Measurements from ENCODE around the gene IQCM.
"Not testable (repeated sequence)": the region's sequence is repeated elsewhere in the genome, so short reads cannot be mapped to it uniquely, and the experiment has no call there.

Gene IQCM

DNA sequence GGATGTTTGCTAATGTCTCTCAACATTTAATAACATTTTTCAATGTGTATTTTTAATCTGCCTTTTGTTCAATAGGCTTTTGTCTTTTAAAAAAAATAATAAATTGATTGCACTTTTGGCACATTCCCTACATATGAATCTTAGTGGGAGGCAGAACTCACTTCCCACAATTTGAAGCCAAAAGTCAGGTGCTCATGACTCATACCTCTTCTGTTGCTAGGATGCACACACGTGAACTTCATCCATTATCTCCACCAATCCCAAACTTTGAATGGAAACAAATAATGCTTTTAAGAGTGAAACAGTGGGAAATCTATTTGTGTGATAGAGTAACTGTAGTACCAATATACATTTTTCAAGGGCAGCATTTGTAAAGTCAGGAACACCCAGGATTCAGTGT is 260.5 kb downstream of the IQCM start:
- no peak for DNase-seq

GRCh38 chr4:149553959-149554520 is 261.6 kb downstream of the IQCM start:
- no peak for DNase-seq

GRCh38 chr4:149552601-149553000 is 263.0 kb downstream of the IQCM start:
- no peak for DNase-seq

GRCh38 chr4:149549911-149550310 is 265.7 kb downstream of the IQCM start:
- DNase-seq, result no peak

DNA sequence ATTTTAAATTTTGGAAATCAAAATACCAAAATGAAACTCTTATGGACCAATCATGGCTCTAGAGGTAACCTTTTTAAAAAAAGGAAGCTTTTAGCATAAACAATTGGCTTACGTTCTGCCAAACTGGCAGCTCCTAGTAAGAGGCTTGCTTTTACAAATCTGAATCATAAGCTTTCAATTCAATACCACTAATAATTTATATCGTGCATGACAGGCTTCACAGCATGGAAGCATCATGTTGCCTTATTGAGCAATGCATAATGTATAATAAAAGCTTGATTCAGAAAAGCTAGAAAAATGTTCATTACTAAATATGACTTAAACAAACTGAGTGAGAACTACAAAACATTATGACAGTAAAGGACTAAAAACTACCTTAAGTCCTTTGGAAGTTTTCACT is 280.9 kb downstream of the IQCM start:
- no peak for DNase-seq

- no peak for DNase-seq
Observed at GRCh38 chr4:149531861-149532260, 283.8 kb downstream of the IQCM start.

GRCh38 chr4:149523039-149523438 is 292.6 kb downstream of the IQCM start:
- no peak for DNase-seq

- no peak for DNase-seq
Observed at GRCh38 chr4:149521611-149522425, 293.8 kb downstream of the IQCM start.

- no peak for DNase-seq
Observed at GRCh38 chr4:149518471-149518870, 297.2 kb downstream of the IQCM start.

DNA sequence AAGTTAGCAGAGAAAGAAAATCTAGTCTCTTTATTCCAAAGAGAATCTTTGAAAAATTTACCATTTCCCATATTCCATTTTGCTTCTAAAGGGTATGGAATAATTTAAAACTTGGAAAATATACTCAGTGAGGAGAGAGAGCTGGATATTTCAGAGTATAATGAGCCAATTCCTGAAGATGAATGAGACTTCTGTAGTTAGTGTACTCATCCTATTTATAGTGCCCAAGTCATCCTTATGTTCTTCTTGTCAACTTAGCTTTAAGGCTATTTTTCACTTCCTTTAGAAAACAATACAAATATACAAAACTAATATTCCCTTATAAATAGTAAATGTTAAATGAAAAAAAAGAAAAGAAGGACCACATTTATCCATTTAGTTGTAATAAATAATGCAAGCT is 302.6 kb downstream of the IQCM start:
- no peak for DNase-seq

DNA sequence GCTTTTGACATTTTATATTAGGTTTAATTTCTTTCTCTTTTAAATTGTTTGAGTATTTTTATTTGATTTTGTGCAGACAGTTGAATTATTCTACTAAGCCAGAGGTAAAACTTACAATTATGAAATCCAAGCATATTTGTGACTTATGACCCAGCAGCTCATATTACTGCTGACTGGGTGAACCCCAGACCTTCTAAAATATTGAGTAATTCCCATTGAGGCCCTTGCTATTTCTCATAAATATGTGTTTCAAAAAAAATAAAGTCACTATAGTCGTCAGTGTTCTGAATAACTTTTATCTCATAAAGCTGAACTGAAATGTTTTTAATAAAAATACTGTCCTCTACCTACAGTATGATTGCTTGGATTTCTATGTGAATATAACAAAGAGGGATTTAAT is 303.1 kb downstream of the IQCM start:
- no peak for DNase-seq

DNA sequence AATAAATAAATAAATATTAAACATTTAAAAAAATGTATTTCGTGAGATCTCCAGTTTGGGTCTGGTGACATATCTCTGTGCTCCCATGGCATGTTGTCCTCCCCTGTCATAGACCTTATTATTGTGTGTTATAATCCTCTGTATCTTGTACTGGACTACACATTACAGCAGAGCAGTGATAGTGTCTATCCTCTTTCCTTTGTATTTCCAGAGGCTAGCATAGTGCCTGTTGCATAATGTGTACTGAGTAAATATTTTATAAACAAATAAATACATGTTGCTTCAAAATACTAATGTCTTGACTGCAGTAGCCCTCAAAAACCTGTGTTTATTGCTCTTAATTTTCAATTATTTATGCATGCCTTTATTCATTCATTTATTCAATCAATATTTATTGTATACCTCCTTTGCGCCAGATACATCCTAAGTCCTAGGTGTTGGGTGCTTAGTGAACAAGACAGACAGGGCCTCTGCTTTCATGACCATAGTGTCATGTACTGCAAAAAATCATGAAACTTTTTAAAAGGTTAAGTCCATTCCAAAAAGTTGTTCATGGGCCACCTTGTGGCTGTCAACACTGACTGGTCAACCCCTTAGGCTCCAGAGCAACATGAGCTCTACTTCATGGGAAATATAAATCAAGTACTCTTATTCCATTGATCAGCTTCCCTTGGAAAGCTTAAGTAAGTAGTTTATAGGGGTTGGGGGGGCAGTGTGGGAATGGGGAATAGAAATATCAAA is 303.9 kb downstream of the IQCM start:
- DNase-seq, result no peak

- not testable (repeated sequence) for DNase-seq
Observed at GRCh38 chr4:149507309-149507708, 308.3 kb downstream of the IQCM start.

DNA sequence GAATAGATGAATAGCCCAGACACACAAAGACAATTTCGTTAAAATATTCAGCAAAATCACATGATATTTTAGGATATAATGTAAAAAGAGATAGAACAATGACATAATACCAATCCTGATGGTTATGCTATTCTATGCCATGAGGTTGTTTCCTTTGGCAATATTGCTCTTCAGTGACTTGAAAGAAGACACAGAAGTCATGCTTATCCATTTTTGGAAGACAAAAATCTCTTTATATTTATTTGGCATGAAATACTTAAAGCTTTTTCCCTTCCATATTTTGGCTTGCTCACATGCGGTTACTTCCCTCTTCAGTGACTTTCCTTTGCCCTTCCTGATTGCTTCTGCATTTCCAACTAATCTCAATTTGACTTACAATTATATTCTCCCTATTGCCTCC is 314.8 kb downstream of the IQCM start:
- no peak for DNase-seq

DNA sequence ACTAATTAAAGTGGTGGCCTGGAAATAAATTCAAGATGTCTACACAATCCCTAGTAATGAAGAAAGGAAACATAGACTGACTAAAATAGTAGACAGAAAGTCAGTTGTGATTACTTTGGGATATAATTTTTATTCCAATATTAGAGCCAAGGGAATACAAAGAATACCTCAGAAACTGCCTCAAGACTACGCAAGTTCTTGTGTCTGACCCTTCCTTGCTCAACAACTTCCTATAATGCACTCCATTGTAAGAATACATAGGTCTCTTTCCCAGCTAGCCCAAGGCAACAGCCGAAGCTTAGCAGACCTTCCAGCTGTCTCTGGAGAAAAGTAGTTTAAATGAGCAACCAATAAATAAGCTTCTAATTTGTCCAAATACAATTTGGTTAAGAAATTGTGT is 315.9 kb downstream of the IQCM start:
- no peak for DNase-seq

- DNase-seq, result no peak
Observed at GRCh38 chr4:149498246-149498645, 317.4 kb downstream of the IQCM start.

- no peak for DNase-seq
Observed at GRCh38 chr4:149493492-149493891, 322.2 kb downstream of the IQCM start.

DNA sequence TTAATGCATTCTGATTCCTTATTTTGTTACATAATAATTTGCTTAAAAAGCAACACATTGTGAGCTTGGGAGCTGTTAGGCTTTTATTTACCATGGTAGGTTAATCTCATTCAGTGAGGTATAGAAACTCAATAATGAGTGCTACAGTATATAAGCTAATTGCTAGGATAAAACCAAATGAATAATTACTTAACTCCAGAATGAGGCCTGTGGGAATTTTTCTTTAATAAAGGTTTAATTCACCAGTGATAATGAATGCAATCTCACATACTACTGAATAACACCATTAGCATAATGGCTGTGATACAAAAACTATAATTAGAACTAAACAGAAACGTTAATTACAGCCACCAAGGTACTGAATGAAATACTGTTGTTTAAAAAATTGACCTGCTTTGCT is 326.3 kb downstream of the IQCM start:
- DNase-seq, result no peak

DNA sequence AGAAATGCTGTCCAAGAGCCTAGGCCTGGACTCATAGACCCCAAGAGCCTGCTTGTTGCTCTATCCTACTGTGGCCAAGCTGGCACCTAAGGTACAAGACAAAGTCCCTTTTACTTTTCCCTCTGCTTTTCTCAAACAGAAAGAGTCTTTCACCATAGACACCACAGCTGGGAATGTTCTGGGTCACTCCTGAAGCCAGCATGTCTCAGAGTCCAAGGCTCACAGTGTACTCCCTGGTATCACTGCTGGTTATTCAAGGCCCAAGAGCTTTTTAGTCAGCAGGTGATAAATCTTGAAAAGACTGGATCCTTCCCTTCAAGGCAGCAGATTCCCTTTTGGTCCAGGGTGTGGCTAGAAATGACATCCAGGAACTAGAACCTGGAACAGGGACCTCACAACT is 328.8 kb downstream of the IQCM start:
- DNase-seq, result no peak

DNA sequence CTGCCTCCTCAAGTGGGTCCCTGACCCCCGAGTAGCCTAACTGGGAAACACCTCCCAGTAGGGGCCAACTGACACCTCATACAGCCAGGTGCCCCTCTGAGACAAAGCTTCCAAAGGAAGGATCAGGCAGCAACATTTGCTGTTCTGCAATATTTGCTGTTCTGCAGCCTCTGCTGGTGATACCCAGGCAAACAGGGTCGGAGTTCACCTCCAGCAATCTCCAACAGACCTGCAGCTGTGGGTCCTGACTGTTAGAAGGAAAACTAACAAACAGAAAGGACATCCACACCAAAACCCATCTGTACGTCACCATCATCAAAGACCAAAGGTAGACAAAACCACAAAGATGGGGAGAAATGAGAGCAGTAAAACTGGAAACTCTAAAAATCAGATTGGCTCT is 347.0 kb downstream of the IQCM start:
- not testable (repeated sequence) for DNase-seq

DNA sequence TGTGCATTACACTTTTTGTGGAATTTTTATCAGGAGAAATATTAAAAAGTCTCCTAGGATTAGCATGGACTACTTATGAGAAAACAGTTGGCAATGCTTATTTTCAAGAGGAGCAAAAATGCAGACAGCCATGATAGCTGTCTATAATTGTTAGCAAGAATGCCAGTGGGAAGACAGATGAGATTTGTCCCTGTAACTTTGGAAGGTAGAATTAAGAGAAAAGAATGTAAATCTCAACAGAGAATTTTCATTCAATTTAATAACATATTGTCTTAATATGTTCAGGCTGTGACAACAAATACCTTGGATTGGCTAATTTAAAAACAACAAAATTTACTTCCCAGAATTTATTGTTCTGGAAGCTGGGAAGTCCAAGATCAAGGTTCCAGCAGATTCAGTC is 349.2 kb downstream of the IQCM start:
- DNase-seq, result no peak

DNA sequence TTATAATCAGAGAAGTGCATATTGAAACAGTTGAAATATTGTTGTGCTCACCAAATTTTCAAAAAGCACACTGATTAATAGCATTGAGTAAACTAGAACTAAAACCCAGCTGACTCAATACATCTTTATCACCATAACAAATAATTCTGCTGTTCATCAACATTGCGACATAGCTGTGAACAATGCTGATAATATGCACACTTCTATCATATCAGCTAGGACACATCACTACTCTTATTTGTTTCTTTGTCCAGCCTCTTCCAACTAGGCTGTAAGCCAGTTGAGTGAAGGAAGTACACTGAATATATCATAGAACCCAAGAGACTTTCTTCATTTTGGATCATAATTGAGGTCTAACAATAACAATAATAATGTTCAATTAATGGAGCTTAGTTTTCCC is 349.7 kb downstream of the IQCM start:
- DNase-seq, result no peak

- DNase-seq, result no peak
Observed at GRCh38 chr4:149443537-149443936, 372.1 kb downstream of the IQCM start.

GRCh38 chr4:149441338-149441737 is 374.3 kb downstream of the IQCM start:
- no peak for DNase-seq
